ENCODE measurements around the gene DDX41. TPM values are rescaled to one million over a fixed set of nuclear protein-coding genes. Genes with fewer than 3 reads are reported as not detected.
A peak's percentile ranks its signal among the peaks of the same experiment; 100 is the strongest.

DDX41 gene
- total and polyA plus RNA-seq, 11 donors, result 24.4 to 65.4 (median 37.7) TPM

- Histone ChIP-seq H3K4me1 (peaks cover 0 to 49% (median 26%) of the 10 kb centered on the region in 12 donors), H3K9me3 (no peaks in the 10 kb centered on the region), H3K4me3 (peak overlapping the region in 1 of 12 donors; percentile 29), H3K27ac (peak overlapping the region in 11 of 12 donors; percentile 3 to 89 (median 54)), H3K36me3 (peaks cover 0 to 27% (median 12%) of the 10 kb centered on the region in 9 donors), H3K27me3 (peaks cover 0 to 9% (median 0%) of the 10 kb centered on the region in 9 donors)
- intact Hi-C loops (cut with DNase I), result loop anchor here in 1 of 10 donors (2.0 kb wide), 1 partner anchor 18 kb away; the partner anchor contains the start of gene PDLIM7
- peak; percentile 87 to 94 (median 89) for DNase-seq
- ATAC-seq, result peak; percentile 86 to 92 (median 90)
- 19 to 28% (median 26%) methylated on average over 18 of the region's 18 CpGs for WGBS, 4 donors
- TF ChIP-seq POLR2A (IDR thresholded peaks at IDR 0.05), result no peak
- TF ChIP-seq, protein P1, sequence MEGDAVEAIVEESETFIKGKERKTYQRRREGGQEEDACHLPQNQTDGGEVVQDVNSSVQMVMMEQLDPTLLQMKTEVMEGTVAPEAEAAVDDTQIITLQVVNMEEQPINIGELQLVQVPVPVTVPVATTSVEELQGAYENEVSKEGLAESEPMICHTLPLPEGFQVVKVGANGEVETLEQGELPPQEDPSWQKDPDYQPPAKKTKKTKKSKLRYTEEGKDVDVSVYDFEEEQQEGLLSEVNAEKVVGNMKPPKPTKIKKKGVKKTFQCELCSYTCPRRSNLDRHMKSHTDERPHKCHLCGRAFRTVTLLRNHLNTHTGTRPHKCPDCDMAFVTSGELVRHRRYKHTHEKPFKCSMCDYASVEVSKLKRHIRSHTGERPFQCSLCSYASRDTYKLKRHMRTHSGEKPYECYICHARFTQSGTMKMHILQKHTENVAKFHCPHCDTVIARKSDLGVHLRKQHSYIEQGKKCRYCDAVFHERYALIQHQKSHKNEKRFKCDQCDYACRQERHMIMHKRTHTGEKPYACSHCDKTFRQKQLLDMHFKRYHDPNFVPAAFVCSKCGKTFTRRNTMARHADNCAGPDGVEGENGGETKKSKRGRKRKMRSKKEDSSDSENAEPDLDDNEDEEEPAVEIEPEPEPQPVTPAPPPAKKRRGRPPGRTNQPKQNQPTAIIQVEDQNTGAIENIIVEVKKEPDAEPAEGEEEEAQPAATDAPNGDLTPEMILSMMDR (IDR thresholded peaks at IDR 0.05), result no peak
Measured at GRCh38 chr5:177478711-177479646, 37.8 kb downstream of the DDX41 start.

DNA sequence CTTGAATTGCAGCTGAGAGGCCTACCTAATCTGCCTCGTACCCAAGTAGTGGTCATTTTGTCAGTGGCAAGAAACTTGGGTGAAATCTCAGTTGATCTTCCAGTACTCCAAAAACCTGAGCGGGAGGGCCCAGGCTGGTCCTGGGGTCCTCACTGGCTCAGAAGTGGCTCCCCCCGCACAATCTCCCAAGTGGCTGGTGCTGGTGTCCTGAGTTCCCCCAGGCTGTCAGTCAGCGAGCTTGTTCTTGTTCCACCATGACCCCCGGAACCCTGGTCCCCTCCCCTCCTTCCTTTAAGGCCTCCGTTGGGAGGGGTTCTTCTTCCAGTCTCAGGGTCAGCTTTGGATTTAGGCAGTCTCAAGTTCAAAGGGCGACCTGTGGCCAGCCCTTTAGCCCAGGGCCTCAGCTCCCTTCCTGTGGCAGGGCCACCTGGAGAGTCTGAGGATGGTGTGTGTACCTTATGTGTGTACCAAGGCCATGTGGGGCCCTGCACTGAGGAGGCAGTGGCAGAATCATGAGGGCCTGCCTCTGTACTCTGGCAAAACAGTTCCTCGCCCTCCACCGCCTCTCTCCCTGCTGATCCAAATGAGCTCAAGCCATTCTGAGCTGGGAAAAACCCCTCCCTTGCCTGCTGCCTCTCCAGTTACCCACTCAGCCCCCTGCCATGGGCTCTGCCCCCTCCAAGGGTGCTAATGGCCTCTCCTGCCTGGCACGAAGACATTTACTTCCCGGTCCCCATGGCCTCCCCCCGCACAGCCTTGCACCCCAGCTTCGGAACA is 38.9 kb downstream of the DDX41 start:
- H3K4me1 ChIP-seq, result peaks cover 0 to 50% (median 28%) of the 10 kb centered on the region in 12 donors
- 95 to 97% (median 95%) methylated on average over 12 to 13 of the region's 13 CpGs for WGBS, 4 donors
- TF ChIP-seq, protein P1 (IDR thresholded peaks at IDR 0.05), result no peak
- TF ChIP-seq POLR2A (IDR thresholded peaks at IDR 0.05), result no peak
- ATAC-seq, result no peak
- H3K9me3 ChIP-seq, result no peaks in the 10 kb centered on the region
- peak overlapping the region in 3 of 12 donors; percentile 3 to 89 (median 24) for H3K27ac ChIP-seq
- H3K4me3 ChIP-seq, result no peak overlapping the region
- H3K36me3 ChIP-seq, result peaks cover 0 to 16% (median under 1%) of the 10 kb centered on the region in 9 donors
- peaks cover 0 to 10% (median 0%) of the 10 kb centered on the region in 9 donors for H3K27me3 ChIP-seq
- peak in 1 of 5 donors; percentile 23 for DNase-seq
- intact Hi-C loops (cut with DNase I), result loop anchor here in 1 of 10 donors (2.0 kb wide), 1 partner anchor 19 kb away; the partner anchor contains the start of gene PDLIM7

DNA sequence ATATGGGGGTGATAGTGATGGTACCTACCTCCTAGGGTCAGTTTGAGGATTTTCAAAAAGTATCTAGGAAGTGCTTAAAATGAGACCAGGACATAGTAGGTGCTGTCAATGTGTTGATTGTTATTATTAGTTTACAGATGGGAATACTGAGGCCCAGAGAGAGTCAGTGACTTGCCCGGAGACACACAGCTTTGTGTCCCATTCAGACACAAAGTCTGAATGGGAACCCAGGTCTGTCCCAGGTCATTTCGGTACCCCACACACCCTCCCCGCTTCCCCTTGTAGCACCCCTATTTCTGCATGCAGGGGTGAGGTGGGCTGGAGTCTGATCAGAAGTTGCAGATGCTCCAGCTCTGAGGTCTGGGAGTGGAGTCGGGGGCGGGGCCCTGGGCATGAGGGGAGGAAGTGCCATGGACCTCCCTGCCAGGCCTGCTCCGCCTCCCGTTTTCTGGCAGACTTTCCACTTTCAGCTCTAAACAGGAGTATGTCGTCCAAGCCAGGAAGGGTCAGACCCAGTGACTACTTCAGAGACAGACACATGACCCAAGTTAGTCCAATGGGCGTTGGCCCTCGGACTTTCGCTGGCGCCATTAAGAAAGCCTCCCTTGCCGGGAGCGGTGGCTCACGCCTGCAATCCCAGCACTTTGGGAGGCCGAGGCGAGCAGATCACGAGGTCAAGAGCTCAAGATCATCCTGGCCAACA is 40.1 kb downstream of the DDX41 start:
- Histone ChIP-seq H3K4me1 (peaks cover 0 to 61% (median 36%) of the 10 kb centered on the region in 12 donors), H3K36me3 (peaks cover 0 to 7% (median 0%) of the 10 kb centered on the region in 9 donors), H3K27ac (peak overlapping the region in 3 of 12 donors; percentile 22 to 89 (median 29)), H3K27me3 (peaks cover 0 to 22% (median 5%) of the 10 kb centered on the region in 9 donors), H3K4me3 (no peak overlapping the region), H3K9me3 (no peaks in the 10 kb centered on the region)
- ATAC-seq (no peak), DNase-seq (peak in 2 of 5 donors; percentile 53 to 59)
- WGBS, 4 donors, result 65 to 80% (median 78%) methylated on average over 16 to 18 of the region's 18 CpGs
- TF ChIP-seq, protein P1 (IDR thresholded peaks at IDR 0.05), result no peak
- TF ChIP-seq POLR2A (IDR thresholded peaks at IDR 0.05), result no peak
- intact Hi-C loops (cut with DNase I), result no loop called here

Measured in heart left ventricle (tissue), 16 donors.